Stimulated activated naive CD8-positive, alpha-beta T cell treated with anti-CD3 and anti-CD28 coated beads, Interleukin-15, Interleukin-2, amounts not matched to agents 100 ng/mL and 50 ng/mL, for 24 hours (primary cell): ENCODE data around the gene FCHO1.
A peak's percentile ranks its signal among the peaks of the same experiment; 100 is the strongest.

Experiments
- H3K27ac Mint-ChIP-seq: one replicate; pipeline ENCODE4 v1.8.0; 2021; ENCODE audit warnings: mild to moderate bottlenecking, mixed read lengths
- H3K27me3 Mint-ChIP-seq: one replicate; pipeline ENCODE4 v1.8.0; 2021; ENCODE audit warnings: mixed read lengths
- H3K36me3 Mint-ChIP-seq: one replicate; pipeline ENCODE4 v1.8.0; 2021; ENCODE audit warnings: low read depth, mixed read lengths
- H3K4me1 Mint-ChIP-seq: one replicate; pipeline ENCODE4 v1.8.0; 2021; ENCODE audit warnings: low read depth, mixed read lengths
- H3K4me3 Mint-ChIP-seq: one replicate; pipeline ENCODE4 v1.8.0; 2021; ENCODE audit warnings: mild to moderate bottlenecking, mixed read lengths
- H3K9me3 Mint-ChIP-seq: one replicate; pipeline ENCODE4 v1.8.0; 2021; ENCODE audit warnings: mixed read lengths

FCHO1 gene

DNA sequence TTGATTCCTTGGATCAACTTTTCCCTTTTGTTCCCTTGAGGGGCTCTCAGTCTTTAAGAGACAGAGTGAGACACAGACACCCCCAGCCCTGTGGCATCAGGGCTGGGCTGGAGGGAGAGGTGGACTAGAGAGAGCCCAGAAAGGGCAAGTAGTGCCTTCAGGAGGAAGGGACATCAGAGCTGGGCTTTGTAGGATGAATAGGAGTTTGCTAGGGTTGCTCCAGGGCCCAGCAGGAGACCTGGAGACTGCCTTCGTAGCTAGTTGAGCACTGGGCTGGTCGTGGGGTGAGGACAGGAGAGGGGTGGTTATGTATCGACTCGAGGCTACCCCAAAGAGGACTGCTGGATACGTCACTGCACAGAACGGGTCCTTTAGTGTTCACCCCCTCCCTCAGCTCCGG is 26.6 kb upstream of the FCHO1 start:
- Mint-ChIP-seq H3K27me3 (no peaks in the 10 kb centered on the region), H3K9me3 (no peaks in the 10 kb centered on the region), H3K27ac (peak overlapping the region; percentile 1), H3K4me1 (peaks cover 23% of the 10 kb centered on the region), H3K4me3 (no peak overlapping the region), H3K36me3 (peaks cover 16% of the 10 kb centered on the region)

DNA sequence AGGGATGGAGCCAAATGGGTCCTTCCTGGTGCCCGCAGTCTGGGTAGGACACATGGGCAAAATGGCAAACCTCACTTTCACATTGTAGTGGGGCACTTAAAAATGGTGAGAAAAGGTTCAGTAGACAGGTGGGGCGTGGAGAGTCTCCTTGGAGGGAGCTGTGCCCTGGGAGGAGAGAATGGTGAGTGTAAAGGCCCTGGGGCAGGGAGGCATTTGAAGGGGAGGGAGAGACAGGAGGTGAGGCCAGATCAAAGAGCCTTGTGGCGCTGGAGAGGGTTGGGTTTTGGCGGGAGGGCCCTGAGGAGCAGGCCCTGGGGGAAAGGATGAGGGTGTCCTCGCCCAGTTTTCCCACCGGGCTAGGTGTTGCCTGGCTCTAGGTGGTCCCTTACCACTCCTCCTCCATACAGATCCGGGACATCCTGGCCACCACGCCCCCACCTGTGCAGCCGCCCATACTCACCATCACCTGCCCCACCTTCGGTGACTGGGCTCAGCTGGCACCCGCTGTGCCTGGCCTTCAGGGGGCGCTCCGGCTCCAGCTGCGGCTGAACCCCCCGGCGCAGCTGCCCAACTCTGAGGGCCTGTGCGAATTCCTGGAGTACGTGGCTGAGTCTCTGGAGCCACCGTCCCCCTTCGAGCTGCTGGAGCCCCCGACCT is 25.7 kb upstream of the FCHO1 start:
- H3K36me3 Mint-ChIP-seq, result peaks cover 21% of the 10 kb centered on the region
- no peaks in the 10 kb centered on the region for H3K9me3 Mint-ChIP-seq
- no peaks in the 10 kb centered on the region for H3K27me3 Mint-ChIP-seq
- H3K4me1 Mint-ChIP-seq, result peaks cover 19% of the 10 kb centered on the region
- no peak overlapping the region for H3K4me3 Mint-ChIP-seq
- H3K27ac Mint-ChIP-seq, result no peak overlapping the region

DNA sequence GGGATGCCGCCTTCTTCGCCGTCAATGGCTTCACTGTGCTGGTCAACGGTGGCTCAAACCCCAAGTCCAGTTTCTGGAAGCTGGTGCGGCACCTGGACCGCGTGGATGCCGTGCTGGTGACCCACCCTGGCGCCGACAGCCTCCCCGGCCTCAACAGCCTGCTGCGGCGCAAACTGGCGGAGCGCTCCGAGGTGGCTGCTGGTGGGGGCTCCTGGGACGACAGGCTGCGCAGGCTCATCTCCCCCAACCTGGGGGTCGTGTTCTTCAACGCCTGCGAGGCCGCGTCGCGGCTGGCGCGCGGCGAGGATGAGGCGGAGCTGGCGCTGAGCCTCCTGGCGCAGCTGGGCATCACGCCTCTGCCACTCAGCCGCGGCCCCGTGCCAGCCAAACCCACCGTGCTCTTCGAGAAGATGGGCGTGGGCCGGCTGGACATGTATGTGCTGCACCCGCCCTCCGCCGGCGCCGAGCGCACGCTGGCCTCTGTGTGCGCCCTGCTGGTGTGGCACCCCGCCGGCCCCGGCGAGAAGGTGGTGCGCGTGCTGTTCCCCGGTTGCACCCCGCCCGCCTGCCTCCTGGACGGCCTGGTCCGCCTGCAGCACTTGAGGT is 25.0 kb upstream of the FCHO1 start:
- Mint-ChIP-seq H3K4me1 (peaks cover 19% of the 10 kb centered on the region), H3K27me3 (no peaks in the 10 kb centered on the region), H3K27ac (no peak overlapping the region), H3K4me3 (no peak overlapping the region), H3K36me3 (peaks cover 28% of the 10 kb centered on the region), H3K9me3 (no peaks in the 10 kb centered on the region)

DNA sequence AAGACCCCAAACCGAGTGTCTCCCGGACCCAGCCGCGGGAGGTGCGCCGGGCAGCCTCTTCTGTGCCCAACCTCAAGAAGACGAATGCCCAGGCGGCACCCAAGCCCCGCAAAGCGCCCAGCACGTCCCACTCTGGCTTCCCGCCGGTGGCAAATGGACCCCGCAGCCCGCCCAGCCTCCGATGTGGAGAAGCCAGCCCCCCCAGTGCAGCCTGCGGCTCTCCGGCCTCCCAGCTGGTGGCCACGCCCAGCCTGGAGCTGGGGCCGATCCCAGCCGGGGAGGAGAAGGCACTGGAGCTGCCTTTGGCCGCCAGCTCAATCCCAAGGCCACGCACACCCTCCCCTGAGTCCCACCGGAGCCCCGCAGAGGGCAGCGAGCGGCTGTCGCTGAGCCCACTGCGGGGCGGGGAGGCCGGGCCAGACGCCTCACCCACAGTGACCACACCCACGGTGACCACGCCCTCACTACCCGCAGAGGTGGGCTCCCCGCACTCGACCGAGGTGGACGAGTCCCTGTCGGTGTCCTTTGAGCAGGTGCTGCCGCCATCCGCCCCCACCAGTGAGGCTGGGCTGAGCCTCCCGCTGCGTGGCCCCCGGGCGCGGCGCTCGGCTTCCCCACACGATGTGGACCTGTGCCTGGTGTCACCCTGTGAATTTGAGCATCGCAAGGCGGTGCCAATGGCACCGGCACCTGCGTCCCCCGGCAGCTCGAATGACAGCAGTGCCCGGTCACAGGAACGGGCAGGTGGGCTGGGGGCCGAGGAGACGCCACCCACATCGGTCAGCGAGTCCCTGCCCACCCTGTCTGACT is 24.1 kb upstream of the FCHO1 start:
- peaks cover 36% of the 10 kb centered on the region for H3K36me3 Mint-ChIP-seq
- no peaks in the 10 kb centered on the region for H3K27me3 Mint-ChIP-seq
- no peak overlapping the region for H3K4me3 Mint-ChIP-seq
- H3K4me1 Mint-ChIP-seq, result peaks cover 14% of the 10 kb centered on the region
- H3K27ac Mint-ChIP-seq, result no peak overlapping the region
- no peaks in the 10 kb centered on the region for H3K9me3 Mint-ChIP-seq

DNA sequence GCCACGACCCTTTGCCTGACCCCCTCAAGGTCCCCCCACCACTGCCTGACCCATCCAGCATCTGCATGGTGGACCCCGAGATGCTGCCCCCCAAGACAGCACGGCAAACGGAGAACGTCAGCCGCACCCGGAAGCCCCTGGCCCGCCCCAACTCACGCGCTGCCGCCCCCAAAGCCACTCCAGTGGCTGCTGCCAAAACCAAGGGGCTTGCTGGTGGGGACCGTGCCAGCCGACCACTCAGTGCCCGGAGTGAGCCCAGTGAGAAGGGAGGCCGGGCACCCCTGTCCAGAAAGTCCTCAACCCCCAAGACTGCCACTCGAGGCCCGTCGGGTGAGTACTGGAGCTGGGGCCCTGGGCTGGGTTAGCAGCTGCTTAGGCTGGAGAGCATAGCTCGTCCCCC is 23.4 kb upstream of the FCHO1 start:
- no peaks in the 10 kb centered on the region for H3K27me3 Mint-ChIP-seq
- peaks cover 14% of the 10 kb centered on the region for H3K4me1 Mint-ChIP-seq
- peaks cover 40% of the 10 kb centered on the region for H3K36me3 Mint-ChIP-seq
- H3K9me3 Mint-ChIP-seq, result no peaks in the 10 kb centered on the region
- no peak overlapping the region for H3K4me3 Mint-ChIP-seq
- no peak overlapping the region for H3K27ac Mint-ChIP-seq

DNA sequence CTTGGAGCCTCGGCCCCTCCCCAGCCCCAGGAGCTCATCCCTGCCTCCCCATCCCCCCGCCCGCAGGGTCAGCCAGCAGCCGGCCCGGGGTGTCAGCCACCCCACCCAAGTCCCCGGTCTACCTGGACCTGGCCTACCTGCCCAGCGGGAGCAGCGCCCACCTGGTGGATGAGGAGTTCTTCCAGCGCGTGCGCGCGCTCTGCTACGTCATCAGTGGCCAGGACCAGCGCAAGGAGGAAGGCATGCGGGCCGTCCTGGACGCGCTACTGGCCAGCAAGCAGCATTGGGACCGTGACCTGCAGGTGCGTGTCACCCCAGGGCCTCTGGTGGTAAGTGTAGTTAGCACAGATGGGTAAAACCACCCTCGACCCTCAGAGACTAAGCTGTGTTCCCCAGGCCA is 18.1 kb upstream of the FCHO1 start:
- H3K36me3 Mint-ChIP-seq, result peaks cover 55% of the 10 kb centered on the region
- H3K27me3 Mint-ChIP-seq, result no peaks in the 10 kb centered on the region
- no peaks in the 10 kb centered on the region for H3K9me3 Mint-ChIP-seq
- H3K4me3 Mint-ChIP-seq, result no peak overlapping the region
- H3K4me1 Mint-ChIP-seq, result peaks cover 14% of the 10 kb centered on the region
- no peak overlapping the region for H3K27ac Mint-ChIP-seq

DNA sequence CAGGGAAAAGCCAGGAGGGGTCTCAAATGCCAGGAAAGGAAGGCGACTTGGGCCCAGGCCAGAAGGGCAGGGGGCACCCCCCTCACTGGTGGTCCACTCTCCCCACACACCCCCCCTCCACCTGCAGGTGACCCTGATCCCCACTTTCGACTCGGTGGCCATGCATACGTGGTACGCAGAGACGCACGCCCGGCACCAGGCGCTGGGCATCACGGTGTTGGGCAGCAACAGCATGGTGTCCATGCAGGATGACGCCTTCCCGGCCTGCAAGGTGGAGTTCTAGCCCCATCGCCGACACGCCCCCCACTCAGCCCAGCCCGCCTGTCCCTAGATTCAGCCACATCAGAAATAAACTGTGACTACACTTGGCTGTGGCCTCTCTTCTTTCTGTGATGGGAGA is 17.1 kb upstream of the FCHO1 start:
- H3K4me1 Mint-ChIP-seq, result peaks cover 20% of the 10 kb centered on the region

DNA sequence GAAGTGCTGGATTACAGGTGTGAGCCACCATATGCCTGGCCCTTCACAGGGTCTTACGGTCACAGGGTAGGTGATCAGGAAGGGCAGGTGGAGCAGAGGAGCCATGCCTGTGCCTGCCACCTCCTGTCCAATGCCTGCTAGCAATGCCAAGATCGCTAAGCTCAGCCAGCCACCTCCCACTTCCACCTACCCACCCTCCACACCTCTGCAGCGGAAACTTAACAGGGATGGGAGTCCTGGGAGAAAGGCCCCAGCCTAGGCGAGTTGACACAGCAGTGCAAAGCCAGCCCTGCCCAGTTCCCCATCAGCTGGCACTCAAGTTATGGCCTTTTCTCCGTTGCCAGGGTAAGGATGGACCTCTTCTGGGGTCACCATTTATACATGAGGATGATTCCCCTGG is 15.9 kb upstream of the FCHO1 start:
- H3K27me3 Mint-ChIP-seq, result no peaks in the 10 kb centered on the region
- peaks cover 24% of the 10 kb centered on the region for H3K4me1 Mint-ChIP-seq
- no peak overlapping the region for H3K4me3 Mint-ChIP-seq
- H3K36me3 Mint-ChIP-seq, result peaks cover 46% of the 10 kb centered on the region
- no peak overlapping the region for H3K27ac Mint-ChIP-seq
- no peaks in the 10 kb centered on the region for H3K9me3 Mint-ChIP-seq

More for the DNA sequence above, 17.1 kb upstream of the FCHO1 start:
- Mint-ChIP-seq H3K27me3 (no peaks in the 10 kb centered on the region), H3K27ac (no peak overlapping the region), H3K36me3 (peaks cover 55% of the 10 kb centered on the region), H3K9me3 (no peaks in the 10 kb centered on the region), H3K4me3 (no peak overlapping the region)

DNA sequence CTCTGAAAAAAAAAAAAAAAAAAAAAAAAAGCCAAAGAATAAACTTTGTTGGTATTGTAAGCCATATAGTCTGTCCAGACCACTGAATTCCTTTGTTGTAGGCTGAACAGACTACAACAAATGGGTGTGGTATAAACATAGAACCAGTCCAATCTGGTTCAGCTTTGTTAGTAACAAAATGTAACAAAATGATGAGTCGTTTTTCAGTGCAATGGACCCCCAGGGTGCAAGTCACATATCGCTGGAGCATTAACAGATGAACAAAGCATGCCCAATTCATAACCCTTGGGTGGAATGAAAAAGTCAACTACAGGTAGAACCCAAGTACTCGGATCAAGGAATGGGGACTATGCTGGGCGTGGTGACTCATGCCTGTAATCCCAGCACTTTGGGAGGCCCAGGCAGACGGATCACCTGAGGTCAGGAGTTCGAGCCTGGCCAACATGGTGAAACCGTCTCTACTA is 13.6 kb upstream of the FCHO1 start:
- H3K9me3 Mint-ChIP-seq, result no peaks in the 10 kb centered on the region
- H3K4me3 Mint-ChIP-seq, result no peak overlapping the region
- H3K27me3 Mint-ChIP-seq, result no peaks in the 10 kb centered on the region
- H3K27ac Mint-ChIP-seq, result no peak overlapping the region
- peaks cover 30% of the 10 kb centered on the region for H3K36me3 Mint-ChIP-seq
- H3K4me1 Mint-ChIP-seq, result peaks cover 13% of the 10 kb centered on the region

DNA sequence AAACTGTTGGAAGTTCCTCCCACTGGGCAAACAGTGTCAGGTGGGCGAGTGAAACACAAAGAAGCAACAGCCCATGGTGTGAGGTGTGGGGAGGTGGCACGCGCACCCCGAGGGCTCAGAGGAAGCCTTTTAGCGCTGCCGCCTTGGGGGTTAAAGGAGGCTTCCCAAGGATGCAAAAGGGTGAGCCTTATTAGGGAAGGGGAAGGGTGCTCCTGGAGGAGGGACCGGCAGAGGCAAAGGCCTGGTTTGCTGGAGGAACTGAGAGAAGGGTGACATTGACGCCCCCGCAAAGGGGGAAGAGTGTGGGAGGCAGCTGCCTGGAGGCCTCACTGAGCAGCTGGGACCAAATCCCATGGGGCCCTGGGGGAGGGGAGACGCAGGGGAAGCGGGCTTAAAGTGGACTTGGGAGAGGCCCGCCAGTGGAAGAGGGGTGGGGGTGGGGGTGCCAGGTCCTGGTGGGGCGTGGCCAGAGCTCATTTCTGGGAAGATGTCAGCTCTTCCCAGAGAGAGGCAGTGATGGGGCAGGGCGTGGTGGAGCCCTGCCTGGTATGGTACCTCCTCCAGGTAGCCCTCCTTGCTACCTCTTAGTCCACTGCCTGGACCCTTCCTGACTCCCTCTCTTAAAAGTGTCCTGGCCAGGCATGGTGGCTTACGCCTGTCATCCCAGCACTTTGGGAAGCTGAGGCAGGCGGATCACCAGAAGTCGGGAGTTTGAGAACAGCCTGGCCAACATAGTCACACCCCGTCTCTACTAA is 12.0 kb upstream of the FCHO1 start:
- peaks cover 16% of the 10 kb centered on the region for H3K4me1 Mint-ChIP-seq
- H3K36me3 Mint-ChIP-seq, result peaks cover 24% of the 10 kb centered on the region
- no peaks in the 10 kb centered on the region for H3K27me3 Mint-ChIP-seq
- H3K9me3 Mint-ChIP-seq, result no peaks in the 10 kb centered on the region
- H3K27ac Mint-ChIP-seq, result no peak overlapping the region
- H3K4me3 Mint-ChIP-seq, result no peak overlapping the region

DNA sequence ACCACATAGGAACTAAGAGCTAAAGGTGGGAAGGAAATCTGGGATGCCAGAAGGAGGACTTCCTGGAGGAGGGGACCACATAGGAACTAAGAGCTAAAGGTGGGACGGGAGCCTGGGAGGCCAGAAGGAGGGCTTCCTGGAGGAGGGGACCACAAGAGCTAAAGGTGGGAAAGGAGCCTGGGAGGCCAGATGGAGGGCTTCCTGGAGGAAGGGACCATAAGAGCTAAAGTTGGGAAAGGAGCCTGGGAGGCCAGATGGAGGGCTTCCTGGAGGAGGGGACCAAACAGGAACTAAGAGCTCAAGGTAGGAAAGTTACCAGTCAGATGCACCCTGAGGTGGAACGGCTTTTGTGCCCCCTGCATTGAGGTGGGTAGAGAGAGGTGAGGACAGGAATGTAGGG is 9.8 kb upstream of the FCHO1 start:
- Mint-ChIP-seq H3K27ac (peak overlapping the region; percentile 2), H3K27me3 (no peaks in the 10 kb centered on the region), H3K4me1 (peaks cover 16% of the 10 kb centered on the region), H3K4me3 (no peak overlapping the region), H3K9me3 (no peaks in the 10 kb centered on the region), H3K36me3 (peaks cover 7% of the 10 kb centered on the region)

DNA sequence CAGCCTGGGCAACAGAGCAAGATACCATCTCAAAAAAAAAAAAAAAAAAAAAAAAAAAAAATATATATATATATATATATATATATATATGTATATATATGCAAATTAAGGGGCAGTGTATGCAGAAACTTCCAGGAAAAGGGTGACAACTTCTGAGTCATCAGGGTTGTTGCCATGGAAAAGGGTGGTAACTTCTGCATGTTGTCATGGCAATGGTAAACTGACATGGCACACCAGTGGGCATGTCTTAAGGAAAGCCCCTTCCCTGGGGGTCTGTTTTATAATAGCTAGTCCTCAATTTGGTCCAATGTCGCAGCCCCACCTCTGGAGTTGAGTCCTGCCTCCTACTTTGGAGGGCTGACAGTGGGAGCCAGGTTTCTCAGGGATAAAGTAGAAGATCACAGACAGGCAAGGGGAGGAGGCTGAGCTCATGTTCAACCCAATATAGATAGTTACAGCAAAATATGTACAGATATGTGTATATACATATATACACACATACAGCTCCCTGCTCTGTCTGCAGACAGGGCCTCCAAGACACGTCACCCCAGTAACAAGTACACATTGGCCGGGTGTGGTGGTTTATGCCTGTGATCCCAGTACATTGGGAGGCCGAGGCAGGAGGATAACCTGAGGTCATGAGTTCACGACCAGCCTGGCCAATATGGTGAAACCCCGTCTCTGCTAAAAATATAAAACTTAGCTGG is 7.2 kb upstream of the FCHO1 start:
- no peaks in the 10 kb centered on the region for H3K9me3 Mint-ChIP-seq
- no peaks in the 10 kb centered on the region for H3K27me3 Mint-ChIP-seq
- peaks cover 3% of the 10 kb centered on the region for H3K36me3 Mint-ChIP-seq
- no peak overlapping the region for H3K27ac Mint-ChIP-seq
- no peak overlapping the region for H3K4me3 Mint-ChIP-seq
- peaks cover 26% of the 10 kb centered on the region for H3K4me1 Mint-ChIP-seq

DNA sequence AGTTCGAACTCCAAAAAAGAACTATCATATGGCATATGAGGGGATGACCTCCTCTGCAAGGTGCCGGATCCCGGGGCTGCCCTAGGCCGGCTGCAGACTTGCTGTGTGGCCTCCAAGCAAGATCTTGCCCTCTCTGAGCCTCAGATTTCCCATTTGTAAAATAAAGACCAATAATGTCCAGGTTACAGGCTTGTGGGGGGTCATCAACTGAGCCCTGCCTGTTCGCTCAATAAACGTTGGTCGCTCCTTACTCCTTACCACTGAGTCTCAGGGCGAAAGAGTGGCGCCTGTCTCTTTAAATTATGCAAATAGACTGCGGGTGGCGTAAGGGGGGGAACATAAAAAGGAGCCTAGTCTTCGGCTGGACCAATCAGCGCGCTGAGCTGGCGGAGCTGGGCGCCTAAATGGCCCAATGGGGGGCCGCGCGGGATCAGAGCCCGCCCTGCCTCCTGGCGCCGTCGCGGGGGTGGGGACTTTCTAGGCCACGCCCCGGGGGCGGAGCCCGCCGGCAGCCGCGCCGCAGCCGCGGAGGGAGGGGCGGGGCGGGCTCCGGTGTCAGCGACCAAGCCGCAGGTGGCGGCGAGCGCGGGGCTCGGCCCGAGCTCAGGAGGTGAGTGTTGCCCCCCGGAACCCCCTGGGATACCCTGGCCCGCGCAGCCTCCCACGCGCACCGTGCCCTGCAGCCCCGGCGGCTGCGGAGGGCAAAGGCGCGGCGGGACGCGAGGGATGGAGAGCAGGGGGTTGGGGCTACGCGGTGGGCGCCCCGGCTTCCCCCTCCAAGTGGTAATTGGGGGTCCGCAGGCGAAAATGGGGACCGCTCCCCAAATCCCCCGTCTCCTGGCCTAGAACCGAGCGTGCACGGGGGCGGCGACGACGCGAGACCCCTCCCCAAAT is 3.8 kb upstream of the FCHO1 start:
- H3K4me1 Mint-ChIP-seq, result peaks cover 49% of the 10 kb centered on the region
- no peaks in the 10 kb centered on the region for H3K36me3 Mint-ChIP-seq
- H3K4me3 Mint-ChIP-seq, result peak overlapping the region; percentile 88
- H3K27me3 Mint-ChIP-seq, result no peaks in the 10 kb centered on the region
- H3K27ac Mint-ChIP-seq, result no peak overlapping the region
- no peaks in the 10 kb centered on the region for H3K9me3 Mint-ChIP-seq
